ENCODE results near the gene PPP6R2.

DNA sequence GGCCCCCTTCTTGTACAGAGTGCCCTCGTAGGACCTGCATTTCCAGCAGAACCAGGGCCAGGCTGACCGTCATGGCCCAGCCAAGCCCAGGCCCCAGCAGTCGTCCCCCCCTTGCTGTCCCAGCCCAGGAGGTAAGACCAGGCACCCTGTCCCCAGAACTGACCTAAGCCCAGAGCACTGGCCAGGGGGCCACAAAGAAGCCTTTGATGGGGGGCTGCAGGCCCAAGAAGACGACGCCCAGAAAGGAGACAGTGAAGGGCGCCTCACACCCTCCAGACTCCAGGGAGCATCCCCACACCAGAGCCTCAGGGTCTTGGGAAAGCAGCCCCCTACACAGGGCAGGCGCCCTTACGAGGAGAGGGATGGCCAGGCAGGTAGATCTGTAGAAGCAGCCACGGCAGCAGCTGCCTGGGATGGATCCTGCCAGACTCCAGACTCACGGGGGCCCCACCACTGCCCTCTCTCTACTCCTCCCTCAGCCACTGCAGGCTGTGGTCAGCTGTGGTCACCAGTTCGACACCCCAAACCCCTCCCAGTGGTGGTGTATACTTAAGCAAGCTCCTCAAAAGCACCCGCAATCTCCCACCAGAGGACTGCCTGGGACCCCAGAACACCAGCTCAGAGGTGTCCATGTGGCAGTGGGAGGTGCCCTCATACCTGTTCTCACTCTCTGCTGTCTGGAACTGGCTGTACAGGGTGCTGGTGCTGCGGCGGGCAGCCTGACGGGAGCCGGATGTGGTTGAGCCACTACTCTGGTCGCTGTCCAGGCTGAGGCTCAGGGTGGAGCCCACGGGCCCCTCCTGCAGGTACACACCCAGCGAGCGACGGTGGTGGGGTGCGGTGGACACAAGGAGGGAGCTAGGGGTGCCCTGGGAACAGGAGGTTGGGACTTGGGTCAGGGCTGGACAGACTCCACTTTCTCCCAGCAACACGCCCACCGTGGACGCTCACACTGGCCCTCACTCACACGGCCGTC is 104.7 kb downstream of the PPP6R2 start:
- TF ChIP-seq, protein P1, sequence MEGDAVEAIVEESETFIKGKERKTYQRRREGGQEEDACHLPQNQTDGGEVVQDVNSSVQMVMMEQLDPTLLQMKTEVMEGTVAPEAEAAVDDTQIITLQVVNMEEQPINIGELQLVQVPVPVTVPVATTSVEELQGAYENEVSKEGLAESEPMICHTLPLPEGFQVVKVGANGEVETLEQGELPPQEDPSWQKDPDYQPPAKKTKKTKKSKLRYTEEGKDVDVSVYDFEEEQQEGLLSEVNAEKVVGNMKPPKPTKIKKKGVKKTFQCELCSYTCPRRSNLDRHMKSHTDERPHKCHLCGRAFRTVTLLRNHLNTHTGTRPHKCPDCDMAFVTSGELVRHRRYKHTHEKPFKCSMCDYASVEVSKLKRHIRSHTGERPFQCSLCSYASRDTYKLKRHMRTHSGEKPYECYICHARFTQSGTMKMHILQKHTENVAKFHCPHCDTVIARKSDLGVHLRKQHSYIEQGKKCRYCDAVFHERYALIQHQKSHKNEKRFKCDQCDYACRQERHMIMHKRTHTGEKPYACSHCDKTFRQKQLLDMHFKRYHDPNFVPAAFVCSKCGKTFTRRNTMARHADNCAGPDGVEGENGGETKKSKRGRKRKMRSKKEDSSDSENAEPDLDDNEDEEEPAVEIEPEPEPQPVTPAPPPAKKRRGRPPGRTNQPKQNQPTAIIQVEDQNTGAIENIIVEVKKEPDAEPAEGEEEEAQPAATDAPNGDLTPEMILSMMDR (IDR thresholded peaks at IDR 0.05) = no peak
- TF ChIP-seq POLR2A (IDR thresholded peaks at IDR 0.05) (no peak), POLR2AphosphoS5 (IDR thresholded peaks at IDR 0.05) (peak; percentile 8)
